Loucy (cell line): Measurements from ENCODE around the gene TBX15.

Experiments
- CTCF ChIP-seq: fragments of 200-600 bp; sonication (generic); conservative IDR thresholded peaks from 2 replicates; pipeline ENCODE4 v1.5.1; 2014; ENCODE audit warnings: mild to moderate bottlenecking, antibody characterized with exemption, low read length
- EZH2phosphoT487 ChIP-seq: fragments of 200-600 bp; IDR thresholded peaks from 2 replicates; pipeline ENCODE4 v1.6.1; 2018; ENCODE audit warnings: antibody characterized with exemption, mild to moderate bottlenecking, moderate library complexity, borderline replicate concordance

- TF ChIP-seq CTCF, result no peak
- no peak for TF ChIP-seq EZH2phosphoT487
These were observed 16.6 kb upstream of the TBX15 start for GRCh38 chr1:119004781-119005180.
